Measurements from ENCODE around the gene RMI1. TPM values are rescaled to one million over a fixed set of nuclear protein-coding genes. Genes with fewer than 3 reads are reported as not detected.
"Not testable (repeated sequence)": the region's sequence is repeated elsewhere in the genome, so short reads cannot be mapped to it uniquely, and the experiment has no call there.

Gene RMI1
- 1 to 10 TPM; 3.8 to 4.0 TPM for total RNA-seq
- long read RNA-seq, partial matches to known transcripts, result 0 of 3 reads
- long read RNA-seq, other reads (novel, unspliced or antisense), result 2 of 3 reads

DNA sequence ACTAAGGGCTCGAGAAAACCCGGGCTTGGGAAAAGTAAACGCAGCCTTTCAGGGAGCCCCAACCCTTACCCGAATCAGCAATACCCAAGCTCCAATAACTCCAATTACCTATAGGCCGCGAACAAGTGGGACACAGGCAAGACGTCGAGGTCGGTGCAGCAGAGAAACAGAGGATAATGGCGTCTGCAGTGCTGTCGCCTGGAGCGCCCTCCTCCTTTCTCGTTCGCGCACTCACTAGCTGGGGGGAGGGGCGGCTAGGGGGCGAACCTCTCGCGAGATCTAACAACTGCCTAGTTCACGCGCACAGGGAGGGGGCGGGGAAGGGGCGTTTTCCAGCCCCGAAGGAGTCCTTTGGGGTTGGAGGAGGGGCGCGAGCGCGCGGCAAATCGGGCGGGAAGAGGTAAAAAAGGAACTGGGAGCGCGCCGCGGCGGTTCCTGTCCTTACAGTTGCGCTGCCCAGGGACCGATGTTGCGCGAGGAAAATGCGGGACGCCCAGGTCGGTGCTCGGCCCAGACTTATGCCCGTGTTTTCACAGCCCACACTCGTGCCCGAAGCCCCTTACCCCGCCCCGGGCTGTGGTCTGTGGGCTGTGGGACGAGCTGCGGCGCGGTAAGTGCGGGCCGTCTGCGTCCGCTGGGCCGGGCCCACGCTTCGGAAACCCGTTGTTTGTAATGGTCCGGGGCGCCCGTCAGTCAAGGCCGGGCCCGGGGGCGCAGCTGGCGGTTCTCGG, at the start of gene RMI1:
RMI1 (plus strand) TSS at position 411 of the 731 bp plus-strand sequence. CDS start 20,182 bp downstream, outside the sequence.
- peak; percentile 100 for DNase-seq
- peak; percentile 93 to 95 for ATAC-seq
- intact Hi-C loops (cut with DNase I), result loop anchor here in 1 of 2 donors (5.0 kb wide), 2 partner anchors 58 to 192 kb away; partner anchors contain the start of gene KIF27

DNA sequence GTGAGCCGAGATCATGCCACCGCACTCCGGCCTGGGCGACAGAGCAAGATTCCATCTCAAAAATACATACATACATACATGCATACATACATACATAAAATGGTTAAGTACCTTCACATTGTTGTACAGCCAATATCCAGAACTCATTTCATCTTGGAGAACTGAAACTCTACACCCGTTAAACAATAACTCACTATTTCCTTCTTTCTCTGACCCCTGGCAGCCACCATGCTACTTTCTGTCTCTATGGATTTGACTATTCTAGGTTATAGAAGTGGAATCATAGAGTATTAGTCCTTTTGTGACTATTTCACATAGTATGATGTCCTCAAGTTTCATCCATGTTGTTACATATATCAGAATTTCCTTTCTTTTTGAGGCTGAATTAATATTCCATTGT, 49.7 kb upstream of the RMI1 start:
- intact Hi-C loops (cut with DNase I), result no loop called here
- DNase-seq (no peak), ATAC-seq (no peak)

DNA sequence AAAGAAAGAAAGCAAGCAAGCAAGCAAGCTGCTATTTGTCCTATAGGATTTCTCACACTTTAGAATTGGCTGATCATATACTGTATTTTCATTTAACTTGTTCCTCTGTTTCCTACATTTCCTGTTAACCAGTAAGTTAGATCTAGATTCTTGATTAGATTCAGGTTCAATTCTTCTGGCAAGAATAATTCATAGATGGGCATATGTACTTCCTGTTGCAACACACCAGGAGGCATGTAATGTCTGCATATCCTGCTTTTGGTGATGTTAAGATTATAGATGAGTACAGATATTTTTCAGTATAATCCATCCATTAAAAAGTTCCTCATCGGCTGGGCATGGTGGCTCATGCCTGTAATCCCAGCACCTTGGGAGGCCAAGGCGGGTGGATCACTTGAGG, 48.6 kb upstream of the RMI1 start:
- intact Hi-C loops (cut with DNase I), result no loop called here
- ATAC-seq (no peak), DNase-seq (no peak)

DNA sequence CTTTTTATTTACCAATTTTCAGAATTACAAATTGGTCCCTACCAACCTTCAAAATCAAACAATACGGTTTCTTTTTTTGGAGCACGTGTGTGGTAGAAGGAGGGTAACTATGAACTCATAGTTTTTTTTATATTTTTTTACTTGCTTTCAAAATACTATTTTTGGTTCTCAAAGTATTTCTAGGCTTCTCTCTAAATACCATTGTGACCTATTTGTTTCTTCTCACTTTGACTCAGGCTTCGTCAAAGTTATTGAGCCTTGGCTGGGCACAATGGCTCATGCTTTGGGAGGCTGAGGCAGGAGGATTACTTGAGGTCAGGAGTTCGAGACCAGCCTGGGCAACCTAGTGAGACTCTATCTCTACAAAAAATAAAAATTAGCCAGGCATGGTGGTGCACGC, 47.8 kb upstream of the RMI1 start:
- DNase-seq, result no peak
- ATAC-seq, result no peak
- intact Hi-C loops (cut with DNase I), result no loop called here

DNA sequence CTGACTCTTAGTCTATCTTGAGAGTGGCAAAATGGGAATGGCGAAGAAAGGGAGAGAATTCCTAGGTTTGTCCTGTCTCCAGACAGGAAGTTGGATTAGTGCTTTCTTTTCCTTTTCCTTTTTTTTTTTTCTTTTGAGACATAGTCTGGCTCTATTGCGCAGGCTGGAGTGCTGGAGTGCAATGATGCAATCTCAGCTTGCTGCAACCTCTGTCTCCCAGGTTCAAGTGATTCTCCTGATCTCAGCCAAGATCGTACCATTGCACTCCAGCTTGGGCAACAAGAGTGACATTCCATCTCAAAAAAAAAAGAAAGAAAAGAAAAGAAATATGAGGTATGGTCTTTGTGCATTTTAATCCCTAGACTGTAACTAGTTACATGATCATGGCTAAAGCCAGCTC, 46.8 kb upstream of the RMI1 start:
- intact Hi-C loops (cut with DNase I), result no loop called here
- ATAC-seq (peak; percentile 68 to 80), DNase-seq (no peak)

DNA sequence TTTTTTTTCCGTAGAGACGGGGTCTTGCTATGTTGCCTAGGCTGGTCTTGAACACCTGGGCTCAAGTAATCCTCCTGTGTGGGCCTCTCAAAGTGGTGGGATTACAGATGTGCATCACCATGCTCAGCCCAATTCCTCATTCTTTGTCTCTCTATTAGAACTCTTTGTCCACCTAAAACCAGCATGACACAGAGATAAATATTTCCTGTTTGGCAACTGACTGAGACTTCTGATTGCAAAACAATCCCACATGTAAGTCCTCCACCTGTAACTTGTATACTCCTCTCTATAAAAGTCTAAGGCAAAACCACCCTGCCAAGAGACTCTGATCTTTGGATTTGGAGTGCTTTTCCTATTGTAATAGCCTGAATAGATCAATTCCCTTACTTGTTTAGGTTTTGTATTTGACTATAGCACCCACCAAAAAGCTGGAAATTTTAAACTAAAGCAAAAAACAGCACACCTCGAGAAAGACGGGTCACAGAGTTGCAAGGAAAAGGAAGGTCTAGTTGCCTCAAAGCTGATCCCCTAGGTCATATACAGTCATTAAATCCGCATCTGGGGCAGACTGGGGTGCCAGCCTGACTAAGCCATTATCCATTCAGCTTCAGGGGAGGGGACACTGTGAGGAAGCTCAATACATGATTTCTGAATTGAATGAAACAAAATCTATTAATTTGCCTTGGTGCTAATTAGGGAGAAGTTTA, 45.9 kb upstream of the RMI1 start:
- ATAC-seq, result peak in 1 of 2 donors; percentile 59
- intact Hi-C loops (cut with DNase I), result loop anchor here in 1 of 2 donors (5.0 kb wide), 1 partner anchor 328 kb away; no protein-coding TSS in a partner anchor

DNA sequence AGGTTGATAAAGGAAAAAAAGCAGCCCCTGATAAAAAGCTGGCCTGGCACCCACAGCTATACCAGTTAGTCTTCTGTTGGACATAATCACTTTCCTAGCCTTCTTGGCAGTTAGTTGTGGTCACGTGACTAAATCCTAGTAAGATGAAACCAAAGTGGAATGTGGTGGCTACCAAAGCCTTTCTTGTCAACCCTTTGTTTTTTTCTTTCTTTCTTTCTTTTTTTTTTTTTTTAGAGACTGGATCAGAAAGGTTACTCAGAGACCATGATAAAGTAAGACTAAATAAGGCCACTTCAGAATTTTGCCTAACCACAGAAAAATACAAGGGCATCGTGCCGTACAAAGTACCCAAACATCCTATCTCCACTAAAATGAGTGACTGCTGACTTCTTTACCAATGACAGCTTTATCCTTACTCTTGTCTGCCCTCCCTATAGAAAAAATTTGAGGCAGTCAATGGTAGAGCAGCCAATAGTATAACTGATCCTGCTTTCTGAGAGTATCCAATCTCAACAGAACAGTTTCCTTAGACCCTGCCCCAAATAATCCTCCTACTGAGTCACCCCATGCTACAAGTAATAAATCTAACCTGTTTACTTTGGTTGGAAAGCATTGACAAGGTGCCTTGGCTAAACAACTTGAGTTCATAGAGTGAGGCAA, 45.2 kb upstream of the RMI1 start:
- intact Hi-C loops (cut with DNase I), result loop anchor here in 1 of 2 donors (5.0 kb wide), 1 partner anchor 327 kb away; no protein-coding TSS in a partner anchor
- DNase-seq (no peak), ATAC-seq (peak in 1 of 2 donors; percentile 39)

More for the DNA sequence above, 45.9 kb upstream of the RMI1 start:
- DNase-seq, result no peak

DNA sequence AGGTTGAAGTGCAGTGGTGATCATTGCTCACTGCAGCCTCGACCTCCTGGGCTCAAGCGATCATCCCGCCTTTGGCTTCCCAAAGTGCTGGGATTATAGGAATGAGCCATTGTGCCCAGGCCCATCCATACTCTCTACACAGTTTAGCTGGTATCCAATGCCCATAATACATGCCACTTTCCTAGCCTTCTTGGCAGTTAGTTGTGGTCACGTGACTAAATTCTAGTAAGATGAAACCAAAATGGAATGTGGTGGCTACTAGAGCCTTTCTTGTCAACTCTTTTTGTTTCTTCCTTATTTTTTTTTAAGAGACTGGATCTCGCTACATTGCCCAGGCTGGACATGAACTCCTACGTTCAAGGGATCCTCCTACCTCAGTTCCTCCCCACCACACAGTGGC, 44.1 kb upstream of the RMI1 start:
- ATAC-seq (no peak), DNase-seq (no peak)
- intact Hi-C loops (cut with DNase I), result loop anchor here in 1 of 2 donors (5.0 kb wide), 1 partner anchor 326 kb away; no protein-coding TSS in a partner anchor

DNA sequence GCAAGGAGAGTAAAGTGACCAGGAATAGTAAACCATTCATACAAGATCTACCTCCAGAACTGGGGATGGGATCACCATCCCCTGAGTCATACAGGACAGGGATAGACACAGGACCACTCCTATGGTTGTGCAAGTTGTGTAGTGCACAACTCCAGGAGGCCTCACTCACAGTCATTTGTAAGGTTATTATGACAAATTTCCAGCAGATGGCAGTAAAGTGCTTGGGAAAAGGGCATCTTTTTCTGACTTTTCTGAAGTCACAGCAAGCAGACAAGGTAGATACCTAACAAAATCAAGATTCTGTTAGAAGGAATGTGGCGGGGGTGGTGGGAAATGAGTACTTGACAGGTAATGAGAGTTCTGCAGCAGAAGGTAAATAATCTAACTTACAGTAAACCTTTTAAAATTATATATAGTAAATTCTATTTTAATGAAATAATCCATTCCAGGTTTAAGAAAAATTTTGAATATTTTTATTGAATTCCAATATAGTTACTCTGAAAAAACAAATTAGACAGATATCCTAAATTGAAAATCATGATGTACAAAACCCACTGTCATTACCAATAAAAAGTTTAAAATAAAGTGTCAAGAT, 42.6 kb upstream of the RMI1 start:
- DNase-seq, result no peak
- ATAC-seq, result peak in 1 of 2 donors; percentile 56
- intact Hi-C loops (cut with DNase I), result loop anchor here (1.0 to 5.0 kb wide), 3 partner anchors 323 to 377 kb away; no protein-coding TSS in a partner anchor

DNA sequence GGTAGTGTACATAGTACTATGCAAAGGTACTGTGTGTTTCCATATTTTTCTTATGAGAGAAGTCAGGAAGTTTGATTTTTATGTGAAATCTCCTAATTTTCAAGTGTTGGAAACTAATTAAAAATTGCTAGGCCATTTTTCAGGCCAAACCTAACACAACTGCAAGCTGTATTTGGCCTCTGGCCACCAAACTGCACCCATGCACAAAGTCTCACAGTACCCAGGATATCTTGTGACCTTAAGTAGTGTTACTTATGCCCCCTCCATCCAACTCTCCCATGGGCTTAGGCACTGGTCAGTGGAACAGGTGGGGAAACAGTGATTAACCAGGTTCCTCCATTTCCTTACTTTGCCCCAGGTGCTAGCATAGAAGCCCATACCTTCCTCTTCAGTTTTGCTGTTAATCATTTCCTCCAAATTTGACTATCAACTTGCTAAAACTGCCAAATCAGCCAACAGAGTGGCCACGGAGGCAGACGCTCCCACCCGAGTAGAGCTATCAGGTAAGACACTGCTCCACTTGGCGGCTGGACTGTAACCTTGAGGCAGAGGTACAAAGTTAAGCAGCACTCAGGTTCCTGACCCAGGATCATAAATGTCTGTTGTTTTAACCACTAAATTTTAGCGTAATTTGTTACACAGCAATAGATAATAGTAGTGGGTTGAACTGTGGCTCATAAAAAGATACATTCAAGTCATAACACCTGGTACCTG, 39.9 kb upstream of the RMI1 start:
- ATAC-seq (no peak), DNase-seq (no peak)
- intact Hi-C loops (cut with DNase I), result no loop called here

DNA sequence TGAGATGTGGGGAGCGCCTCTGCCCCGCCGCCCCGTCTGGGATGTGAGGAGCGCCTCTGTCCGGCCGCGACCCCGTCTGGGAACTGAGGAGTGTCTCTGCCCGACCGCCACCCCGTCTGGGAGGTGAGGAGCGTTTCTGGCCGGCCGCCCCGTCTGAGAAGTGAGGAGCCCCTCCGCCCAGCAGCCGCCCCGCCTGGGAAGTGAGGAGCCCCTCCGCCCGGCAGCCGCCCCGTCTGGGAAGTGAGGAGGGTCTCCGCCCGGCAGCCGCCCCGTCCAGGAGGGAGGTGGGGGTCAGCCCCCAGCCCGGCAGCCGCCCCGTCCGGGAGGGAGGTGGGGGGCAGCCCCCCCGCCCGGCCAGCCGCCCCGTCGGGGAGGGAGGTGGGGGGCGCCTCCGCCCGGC, 32.5 kb upstream of the RMI1 start:
- ATAC-seq; DNase-seq; intact Hi-C loops (cut with DNase I): not testable (repeated sequence)

DNA sequence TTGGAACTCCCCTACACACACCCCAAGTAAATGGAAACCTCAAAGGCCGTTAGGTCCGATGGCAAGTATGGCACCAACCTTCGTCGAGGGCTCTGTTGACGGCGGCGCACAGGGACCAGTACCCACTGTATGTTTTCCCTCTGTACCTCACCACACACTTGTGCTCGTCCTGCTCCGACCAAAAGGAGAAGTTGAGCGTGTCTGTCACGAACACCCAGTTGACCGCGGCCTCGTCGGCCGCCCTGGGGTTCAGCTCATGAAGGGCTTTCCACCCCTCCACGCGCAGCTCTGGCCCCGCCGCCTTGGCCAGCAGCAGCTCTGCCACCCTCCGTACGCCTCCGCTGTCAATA, 24.5 kb upstream of the RMI1 start:
- intact Hi-C loops (cut with DNase I), result no loop called here
- DNase-seq (peak; percentile 47), ATAC-seq (peak; percentile 61 to 70)

DNA sequence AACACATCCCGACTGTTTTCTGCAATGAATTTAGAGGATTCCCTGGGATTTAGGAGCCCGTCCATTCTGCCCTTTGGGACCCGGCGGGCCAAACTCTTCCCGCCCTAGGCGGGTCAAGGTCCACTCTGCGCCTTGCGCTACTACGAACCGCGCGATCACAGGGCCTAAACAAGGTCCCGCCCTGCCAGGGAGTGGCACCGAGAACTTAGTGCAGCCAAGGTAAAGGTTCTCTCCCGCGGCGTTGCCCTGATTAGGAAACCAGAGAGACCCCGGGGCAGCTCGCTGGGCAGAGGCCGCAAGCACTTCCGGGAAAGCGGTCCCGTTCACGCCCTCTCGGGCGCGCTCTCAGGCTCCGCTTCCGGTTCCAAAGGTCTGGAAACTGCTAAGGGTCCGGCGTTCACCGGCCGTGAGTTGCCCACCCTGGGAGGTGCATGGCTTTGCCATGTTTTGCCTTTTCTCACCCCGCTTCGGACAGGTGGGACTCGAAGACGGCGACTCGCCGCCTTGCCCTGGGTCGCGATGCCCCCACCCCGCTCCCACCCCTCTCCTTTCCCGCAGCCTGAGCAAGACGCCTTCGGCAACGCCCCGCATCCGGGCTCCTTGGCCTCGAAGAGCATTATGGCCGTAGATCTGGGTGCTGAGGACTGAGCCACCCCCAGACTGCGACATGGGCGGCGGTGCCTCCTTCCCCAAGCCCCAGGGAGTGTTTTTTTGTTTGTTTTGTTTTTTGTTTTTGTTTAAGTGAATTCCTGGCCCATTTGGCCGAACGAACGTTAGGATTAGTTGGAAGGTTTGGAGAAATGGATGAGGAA, 24.0 kb upstream of the RMI1 start:
- DNase-seq (peak; percentile 86), ATAC-seq (peak; percentile 96)
- intact Hi-C loops (cut with DNase I), result no loop called here

DNA sequence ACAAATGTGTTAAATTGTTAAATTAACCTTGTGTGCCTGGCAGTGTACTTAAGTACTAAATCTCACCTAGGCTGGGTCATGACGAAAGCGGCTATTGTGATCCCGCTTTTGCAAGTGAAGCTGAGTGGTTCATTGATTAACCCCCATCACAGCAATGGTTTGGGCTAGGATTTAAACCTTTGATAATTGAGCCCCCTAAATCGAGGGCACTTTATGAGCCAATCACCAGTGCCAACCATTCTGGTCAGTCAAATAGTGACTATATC, 23.4 kb upstream of the RMI1 start:
- ATAC-seq (no peak), DNase-seq (no peak)
- intact Hi-C loops (cut with DNase I), result no loop called here

DNA sequence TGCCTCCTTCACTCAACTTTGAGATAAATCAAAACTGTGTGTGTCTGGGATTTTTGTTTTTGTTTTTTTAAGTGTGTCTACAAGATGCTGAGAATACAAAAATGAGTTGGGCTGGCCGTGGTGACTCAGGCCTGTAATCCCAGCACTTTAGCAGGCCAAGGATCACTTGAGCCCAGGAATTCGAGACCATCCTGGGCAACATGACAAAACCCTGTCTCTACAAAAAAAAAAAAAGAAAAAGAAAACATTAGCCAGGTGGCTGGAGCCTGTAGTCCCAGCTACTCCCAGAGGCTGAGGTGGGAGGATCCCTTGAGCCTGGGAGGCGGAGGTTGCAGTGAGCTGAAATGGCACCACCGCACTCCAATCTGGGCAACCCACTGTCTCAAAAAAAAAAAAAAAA, 21.5 kb upstream of the RMI1 start:
- ATAC-seq, result peak in 1 of 2 donors; percentile 7
- DNase-seq, result no peak
- intact Hi-C loops (cut with DNase I), result no loop called here

DNA sequence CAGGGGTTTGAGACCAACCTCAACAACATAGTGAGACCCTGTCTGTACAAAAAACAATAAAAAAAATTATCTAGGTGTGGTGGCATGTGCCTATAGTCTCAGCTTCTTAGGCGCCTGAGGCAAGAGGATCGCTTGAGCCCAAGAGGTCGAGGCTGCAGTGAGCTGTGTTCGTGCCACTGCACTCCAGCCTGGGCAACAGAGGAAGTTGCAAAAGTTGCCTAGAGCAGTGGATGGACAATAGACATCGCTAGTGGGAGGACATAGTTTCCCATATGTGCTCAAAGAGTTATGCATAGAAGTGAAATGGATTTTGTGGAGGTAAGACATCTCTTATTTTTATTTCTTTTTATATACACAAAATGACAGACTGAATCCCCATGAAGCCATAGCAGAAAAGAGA, 19.6 kb upstream of the RMI1 start:
- intact Hi-C loops (cut with DNase I), result no loop called here
- DNase-seq (no peak), ATAC-seq (no peak)

DNA sequence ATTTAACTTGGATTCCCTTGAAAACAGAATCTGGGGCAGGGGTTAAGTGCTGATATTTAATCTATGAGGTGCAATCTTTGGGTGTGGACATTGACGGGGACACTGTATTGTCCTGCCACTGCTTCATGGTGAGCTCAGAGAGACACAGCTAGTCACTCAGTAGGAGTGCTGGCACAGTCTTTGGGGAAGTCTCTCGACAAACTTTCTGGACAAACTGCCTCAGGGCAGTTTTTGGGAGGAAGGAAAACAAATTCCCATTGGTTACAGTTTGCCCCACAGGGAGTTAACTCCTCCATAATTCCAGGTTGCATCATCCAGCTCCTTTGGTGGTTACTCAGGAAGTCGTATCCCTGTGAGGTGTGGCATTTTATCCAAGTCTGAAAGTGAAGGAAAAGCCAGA, 18.4 kb upstream of the RMI1 start:
- ATAC-seq (no peak), DNase-seq (no peak)
- intact Hi-C loops (cut with DNase I), result no loop called here

DNA sequence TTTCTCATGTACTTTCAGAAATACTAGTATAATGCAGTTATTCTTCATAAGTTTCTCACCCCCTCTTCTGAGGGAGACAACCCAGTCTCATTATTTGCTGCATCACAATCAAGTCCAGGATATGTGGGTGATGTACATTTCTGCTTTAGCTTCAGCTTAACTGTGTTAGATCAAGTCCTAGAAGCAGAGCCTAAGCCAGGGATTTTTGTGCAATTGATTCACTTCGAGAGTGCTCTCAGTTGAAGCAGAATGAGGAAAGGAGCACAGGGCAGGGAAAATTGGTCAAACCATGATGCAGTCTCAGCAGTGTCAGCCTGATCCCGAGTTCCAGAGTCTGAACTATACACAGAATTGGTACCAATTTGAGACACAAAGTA, 15.6 kb upstream of the RMI1 start:
- intact Hi-C loops (cut with DNase I), result no loop called here
- ATAC-seq (peak; percentile 11 to 18), DNase-seq (no peak)

All from left cardiac atrium (tissue), 4 donors.